ENCODE results near the gene ADIG.

The ADIG gene

GRCh38 chr20:38631155-38632022, 50.4 kb downstream of the ADIG start:
- H3K4me3 ChIP-seq (ENCODE audit: low read depth, low read length), result no peak overlapping the region
- TF ChIP-seq CTCF (IDR thresholded peaks at IDR 0.05; ENCODE audit: borderline replicate concordance, insufficient read depth, low read depth, low read length), result no peak

- peak; percentile 95 for TF ChIP-seq CTCF (IDR thresholded peaks at IDR 0.05; ENCODE audit: borderline replicate concordance, insufficient read depth, low read depth, low read length)
- no peak overlapping the region for H3K4me3 ChIP-seq (ENCODE audit: low read depth, low read length)
Measured at GRCh38 chr20:38633577-38634093, 52.6 kb downstream of the ADIG start.

DNA sequence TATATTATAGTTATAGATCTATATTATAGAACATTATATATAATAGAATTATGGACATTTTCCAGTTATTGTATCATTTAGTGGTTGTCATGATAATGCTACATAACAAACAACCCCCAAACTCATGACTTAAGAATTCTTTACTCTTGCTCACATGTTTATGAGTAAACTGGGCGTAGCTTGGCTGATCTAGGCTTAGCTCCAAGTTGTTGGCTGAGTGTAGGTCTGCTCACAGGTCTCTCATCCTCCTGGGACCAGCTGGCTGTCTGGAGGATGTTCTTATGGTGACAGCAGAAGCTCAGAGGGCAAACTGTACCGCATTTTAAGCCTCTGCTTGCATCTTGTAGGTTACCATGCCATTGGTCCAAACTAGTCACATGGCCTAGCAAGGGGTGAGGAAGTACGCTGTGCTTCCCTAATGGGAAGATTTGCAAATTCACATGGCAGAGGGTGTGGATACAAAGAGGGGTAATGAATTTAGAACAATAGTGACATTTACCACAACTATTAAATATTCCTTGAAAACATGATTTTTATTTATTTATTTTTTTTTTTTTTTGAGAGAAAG, 54.8 kb downstream of the ADIG start:
- TF ChIP-seq CTCF (IDR thresholded peaks at IDR 0.05; ENCODE audit: borderline replicate concordance, insufficient read depth, low read depth, low read length), result no peak
- no peak overlapping the region for H3K4me3 ChIP-seq (ENCODE audit: low read depth, low read length)

Measured in GM12875 (cell line).